Urothelium cell line (cell line): ENCODE measurements around the gene ADAMTSL5.
"Not testable (repeated sequence)": the region's sequence is repeated elsewhere in the genome, so short reads cannot be mapped to it uniquely, and the experiment has no call there.

Experiments
- DNase-seq: peaks from one replicate; pipeline ENCODE4 v3.0.0; 2011; ENCODE audit warnings: low spot score, mixed read lengths
- FAIRE-seq: peaks from 2 replicates; lab custom pipeline; 2011; peaks lifted over from hg19 to GRCh38; lab: Jason Lieb, UNC

The ADAMTSL5 gene, protein sequence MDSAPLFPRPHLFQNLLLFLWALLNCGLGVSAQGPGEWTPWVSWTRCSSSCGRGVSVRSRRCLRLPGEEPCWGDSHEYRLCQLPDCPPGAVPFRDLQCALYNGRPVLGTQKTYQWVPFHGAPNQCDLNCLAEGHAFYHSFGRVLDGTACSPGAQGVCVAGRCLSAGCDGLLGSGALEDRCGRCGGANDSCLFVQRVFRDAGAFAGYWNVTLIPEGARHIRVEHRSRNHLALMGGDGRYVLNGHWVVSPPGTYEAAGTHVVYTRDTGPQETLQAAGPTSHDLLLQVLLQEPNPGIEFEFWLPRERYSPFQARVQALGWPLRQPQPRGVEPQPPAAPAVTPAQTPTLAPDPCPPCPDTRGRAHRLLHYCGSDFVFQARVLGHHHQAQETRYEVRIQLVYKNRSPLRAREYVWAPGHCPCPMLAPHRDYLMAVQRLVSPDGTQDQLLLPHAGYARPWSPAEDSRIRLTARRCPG

DNA sequence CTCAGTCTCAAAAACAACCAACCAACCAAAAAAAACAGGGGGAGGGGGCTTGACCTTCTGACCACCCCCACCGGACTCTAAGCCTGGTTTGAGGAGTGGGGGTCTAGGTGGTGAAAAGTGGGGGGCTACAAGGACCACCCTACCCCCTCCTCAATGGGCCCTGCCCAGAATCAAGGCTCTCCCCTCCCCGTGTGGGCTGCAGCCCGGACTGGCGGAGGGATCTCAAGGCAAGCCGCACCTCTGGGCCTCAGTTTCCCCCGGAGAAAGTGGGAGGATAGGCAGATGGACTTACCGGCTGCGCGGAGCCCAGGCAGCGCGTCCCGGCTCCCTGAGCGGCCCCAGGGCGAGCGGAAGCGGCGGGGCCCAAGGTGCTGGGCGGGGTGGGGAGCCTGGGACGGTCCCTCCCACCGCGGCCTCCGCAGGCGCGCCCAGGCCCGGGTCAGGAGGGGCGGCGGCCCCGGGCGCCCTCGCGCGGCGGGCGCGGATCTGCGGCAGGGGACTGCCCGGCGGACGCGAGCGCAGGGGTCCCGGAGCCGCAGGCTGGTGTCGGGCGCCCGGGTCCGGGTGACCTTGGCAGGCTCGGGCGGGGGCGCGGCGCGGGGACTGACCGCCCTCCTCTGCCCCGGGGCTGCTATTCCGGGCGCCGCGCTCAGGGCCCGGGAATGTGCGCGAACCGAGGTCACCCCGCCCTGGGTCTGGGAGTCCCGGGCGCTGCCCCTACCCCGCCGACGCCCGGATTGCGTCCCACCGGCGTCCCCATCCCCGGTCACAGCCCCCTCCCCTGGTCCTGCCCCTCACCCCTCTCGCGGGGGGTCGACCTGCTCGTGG, at the start of gene ADAMTSL5:
ADAMTSL5 (minus strand) TSS at position 349 of the 828 bp plus-strand sequence. CDS start 2,076 bp downstream, outside the sequence.
- DNase-seq = peak; percentile 60
- no peak for FAIRE-seq

DNA sequence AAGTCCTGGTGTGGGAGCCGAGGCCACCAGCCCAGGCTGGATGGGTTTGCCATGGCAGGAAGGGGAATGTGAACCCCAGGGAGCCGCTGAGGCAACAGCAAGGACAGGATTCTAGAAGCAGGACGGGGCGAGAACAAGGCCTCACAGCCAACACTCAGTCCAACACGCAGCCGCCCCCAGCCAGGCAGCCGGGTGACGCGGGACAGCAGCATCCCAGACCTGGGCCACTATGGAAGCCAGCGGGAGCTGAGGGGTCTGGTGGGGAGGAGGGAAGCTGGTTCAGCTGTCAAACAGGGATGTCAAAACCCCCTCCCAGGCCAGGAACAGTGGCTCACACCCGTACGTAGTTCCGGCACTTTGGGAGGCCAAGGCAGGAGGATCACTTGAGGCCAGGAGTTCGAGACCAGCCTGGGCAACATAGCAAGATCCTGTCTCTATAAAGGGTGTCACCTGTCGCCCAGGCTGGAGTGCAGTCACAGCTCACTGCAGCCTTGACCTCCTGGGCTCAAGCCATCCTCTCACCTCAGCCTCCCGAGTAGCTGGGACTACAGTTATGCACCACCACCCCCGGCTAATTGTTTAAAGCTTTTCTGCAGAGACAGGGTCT, 48.5 kb upstream of the ADAMTSL5 start:
- FAIRE-seq = no peak
- DNase-seq = no peak

DNA sequence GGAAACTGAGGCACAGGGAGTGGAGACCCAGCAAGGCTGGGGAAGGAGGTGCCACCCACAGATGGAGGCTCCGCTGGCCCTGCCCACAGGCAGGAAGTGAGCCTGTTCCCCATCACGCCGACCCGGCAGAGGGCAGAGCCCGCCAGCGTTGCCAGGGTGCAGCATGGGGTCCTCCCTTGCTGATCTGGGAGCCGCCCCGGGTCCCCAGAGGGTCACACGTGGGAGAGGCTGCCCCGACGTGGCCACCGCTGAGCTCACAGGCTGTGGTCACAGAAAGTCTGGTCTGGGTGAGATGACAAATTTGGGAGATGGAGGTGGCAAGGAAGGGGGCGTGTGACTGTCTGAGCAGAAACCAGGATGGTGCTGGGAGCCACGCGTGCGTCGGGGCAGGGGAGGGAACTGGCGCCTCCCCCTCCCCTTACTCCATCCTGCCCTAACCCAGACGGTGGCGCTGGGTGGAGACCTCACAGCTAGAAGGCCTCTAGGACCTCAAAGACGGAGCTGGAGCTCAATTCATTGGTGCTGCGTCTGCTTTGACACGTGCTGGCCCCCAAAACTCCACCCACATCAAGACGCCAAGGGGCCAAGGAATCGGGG, 47.6 kb upstream of the ADAMTSL5 start:
- no peak for DNase-seq

DNA sequence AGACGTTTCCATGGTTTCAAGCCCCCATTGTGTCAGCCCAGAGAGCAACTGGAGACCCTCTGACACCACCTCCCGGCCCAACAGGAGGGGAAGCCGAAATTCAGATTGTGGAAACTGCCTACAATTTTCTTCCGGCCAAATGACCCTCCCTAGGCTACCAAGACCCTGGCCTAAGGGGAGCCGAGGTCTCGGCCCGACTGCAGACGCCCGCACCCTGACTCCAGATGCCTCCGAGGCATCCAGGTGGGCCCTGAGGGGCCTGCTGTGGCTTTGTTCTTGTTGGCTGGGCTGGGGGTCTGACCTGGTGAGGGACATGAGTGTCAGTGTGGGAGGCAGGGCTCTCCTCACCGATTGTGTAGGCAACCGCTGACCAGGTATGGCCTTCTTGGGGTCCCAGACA, 45.7 kb upstream of the ADAMTSL5 start:
- no peak for DNase-seq
- FAIRE-seq = no peak

More for the DNA sequence above, 47.6 kb upstream of the ADAMTSL5 start:
- no peak for FAIRE-seq

GRCh38 chr19:1556390-1557070, 43.7 kb upstream of the ADAMTSL5 start:
- DNase-seq (no peak), FAIRE-seq (no peak)

DNA sequence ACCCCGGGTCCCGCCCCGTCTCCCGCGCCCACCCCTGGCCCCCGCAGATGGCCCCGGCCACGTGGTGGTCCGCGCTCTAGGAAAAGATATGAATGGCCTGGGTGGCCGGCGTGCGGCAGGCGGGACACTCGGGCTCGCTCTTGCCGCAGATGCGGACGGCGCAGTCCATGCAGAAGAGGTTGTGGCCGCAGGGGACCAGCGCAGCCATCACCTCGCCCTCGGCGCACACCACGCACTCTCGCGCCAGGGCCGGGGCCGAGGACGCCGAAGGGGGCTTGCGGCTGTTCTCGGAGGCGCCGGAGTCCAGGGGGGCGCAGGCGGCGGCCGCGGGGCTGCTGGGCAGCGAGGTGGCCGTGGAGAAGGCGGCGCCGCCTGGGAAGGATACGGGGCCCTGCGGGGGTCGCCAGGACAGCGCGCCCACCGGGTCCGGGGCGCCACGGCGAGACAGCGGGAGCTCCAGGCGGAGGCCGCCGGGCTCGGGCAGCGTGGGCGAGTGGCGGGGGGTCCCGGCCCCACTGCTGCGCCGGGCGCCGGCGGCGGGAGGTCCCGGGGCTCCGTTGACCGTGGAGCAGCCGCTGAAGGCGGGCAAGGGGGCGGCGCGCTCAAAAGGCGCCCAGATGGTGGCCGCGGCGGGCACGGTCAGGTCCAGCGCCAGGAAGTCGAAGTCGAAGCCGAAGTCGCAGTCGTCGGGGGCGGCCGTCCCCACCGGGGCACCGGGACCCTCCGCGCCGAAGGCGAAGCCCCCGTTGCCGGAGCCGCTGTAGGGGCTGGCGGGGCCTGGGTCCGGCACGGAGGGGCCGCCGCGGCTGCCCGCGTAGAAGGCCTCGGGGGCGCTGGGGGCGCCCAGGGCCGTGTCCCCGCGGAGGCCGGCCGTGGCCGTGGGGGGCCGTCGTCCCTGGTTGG, 42.9 kb upstream of the ADAMTSL5 start:
- FAIRE-seq = no peak
- DNase-seq = no peak

GRCh38 chr19:1554968-1555367, 42.1 kb upstream of the ADAMTSL5 start:
- FAIRE-seq (no peak), DNase-seq (no peak)

GRCh38 chr19:1553415-1553814, 40.6 kb upstream of the ADAMTSL5 start:
- FAIRE-seq (no peak), DNase-seq (no peak)

GRCh38 chr19:1551068-1552040, 38.5 kb upstream of the ADAMTSL5 start:
- DNase-seq = no peak
- FAIRE-seq = no peak

DNA sequence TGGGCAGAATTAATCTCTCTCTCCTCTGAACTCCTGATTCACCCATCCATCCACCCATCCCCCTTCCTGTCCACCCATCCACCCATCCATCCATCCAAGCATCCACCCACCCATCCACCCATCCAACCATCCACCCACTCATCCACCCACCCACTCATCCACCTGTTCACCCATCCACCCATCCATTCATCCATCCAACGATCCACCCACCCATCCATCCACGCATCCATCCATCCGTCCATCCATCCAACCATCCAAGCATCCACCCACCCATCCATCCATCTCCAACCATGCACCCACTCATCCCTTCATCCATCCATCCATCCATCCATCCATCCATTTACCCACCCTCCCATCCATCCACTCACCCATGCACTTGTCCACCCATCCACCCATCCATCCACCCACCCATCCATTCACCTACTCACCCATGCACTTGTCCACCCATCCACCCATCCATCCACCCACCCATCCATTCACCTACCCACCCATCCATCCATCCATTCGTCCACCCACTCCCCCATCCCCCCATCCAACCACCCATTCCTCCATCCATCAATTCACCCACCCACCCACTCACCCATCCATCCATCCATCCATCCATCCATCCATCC, 36.6 kb upstream of the ADAMTSL5 start:
- FAIRE-seq (no peak), DNase-seq (no peak)

DNA sequence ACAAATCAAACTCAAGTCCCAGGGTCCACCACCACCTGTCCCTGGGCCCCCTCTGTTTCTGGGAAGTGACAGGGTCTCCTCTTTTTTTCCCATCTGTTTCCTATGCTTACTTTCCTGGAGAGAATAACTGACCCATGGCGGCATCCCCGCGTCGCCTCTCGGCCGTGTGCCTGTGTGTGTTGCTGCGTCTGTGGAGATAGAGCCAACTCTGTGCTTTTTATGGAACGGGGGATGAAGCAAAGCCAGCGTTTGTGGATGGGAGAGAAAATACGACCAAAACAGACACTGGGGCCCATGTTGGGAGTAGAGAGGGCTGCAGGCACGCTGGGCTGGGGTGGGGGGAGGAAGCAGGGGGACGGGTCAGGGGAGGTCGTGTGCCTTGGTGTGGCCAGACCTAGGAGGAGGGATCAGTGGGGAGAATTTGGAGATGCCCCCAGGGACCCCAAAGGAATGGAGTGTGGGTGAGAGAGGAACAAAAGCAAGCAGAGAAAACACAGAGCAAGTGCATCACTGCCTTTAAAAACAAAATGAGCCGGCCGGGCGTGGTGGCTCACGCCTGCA, 27.6 kb upstream of the ADAMTSL5 start:
- FAIRE-seq (no peak), DNase-seq (no peak)

DNA sequence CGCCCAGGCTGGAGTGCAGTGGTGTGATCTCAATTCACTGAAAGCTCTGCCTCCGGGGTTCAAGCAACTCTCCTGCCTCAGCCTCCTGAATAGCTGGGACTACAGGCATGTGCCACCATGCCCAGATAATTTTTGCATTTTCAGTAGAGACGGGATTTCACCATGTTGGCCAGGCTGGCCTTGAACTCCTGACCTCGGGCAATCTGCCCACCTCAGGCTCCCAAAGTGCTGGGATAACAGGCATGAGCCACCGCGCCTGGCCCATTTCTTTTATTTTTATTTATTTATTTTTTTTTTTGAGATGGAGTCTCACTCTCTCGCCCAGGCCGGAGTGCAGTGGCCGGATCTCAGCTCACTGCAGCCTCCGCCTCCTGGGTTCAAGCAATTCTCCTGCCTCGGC, 26.9 kb upstream of the ADAMTSL5 start:
- not testable (repeated sequence) for DNase-seq, FAIRE-seq

DNA sequence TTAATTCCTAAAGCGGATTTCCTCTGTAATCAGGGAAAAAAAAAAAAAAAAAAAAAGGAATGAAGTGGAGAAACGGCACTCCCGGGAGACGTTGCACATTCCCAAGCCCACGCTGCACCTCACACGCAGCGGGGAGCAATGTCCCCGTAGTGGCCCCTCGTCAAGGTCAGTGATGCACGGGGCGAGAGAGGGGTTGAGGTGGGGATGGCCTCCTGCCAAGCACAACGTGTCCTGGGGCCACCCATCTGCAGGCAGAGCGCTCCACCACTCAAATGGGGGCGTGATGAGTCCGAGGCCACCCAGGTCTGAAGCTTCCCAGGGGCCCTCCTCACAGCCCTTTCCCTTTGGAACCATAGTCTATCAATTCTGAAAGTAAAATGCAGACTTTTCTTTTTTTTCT, 26.2 kb upstream of the ADAMTSL5 start:
- DNase-seq (no peak), FAIRE-seq (no peak)

DNA sequence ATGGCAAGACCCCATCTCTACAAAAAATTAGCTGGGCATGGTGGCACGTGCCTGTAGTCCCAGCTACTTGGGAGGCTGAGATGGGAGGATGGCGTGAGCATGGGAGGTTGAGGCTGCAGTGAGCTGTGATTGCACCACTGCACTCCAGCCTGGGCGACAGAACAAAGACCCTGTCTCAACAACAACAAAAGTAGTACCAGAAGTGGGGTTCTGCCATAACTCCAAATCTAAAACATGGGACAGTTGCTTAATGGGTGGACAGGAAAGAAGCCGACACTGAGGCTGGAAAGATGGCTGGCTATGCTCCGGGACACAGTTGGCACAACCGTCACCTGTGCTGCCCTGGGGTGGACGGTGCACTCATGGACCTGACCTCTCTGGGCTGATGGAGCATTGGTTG, 22.9 kb upstream of the ADAMTSL5 start:
- not testable (repeated sequence) for FAIRE-seq, DNase-seq

DNA sequence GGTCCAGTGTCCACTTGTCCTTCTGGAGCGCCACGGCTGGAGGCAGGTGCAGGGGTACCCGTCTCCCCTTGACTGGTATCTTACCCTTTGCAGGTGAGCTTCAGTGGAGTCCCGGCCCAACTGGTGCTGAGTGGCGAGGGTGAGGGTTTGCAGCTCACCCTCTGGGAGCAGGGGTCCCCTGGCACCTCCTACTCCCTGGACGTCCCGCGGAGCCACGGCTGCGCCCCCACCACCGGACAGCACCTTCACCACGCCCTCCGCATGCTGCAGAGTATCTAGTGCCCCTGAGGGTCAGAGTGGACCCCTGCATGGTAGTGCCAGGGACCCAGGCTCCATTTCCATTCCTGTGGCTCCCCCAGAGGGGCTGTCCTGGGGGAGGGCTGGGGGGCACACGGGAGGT, 22.2 kb upstream of the ADAMTSL5 start:
- DNase-seq (no peak), FAIRE-seq (no peak)

- DNase-seq (no peak), FAIRE-seq (no peak)
Measured at GRCh38 chr19:1533510-1534150, 20.8 kb upstream of the ADAMTSL5 start.

GRCh38 chr19:1532003-1532402, 19.2 kb upstream of the ADAMTSL5 start:
- DNase-seq (no peak), FAIRE-seq (no peak)
